ENCODE measurements around the gene SPEF1.

The SPEF1 gene

DNA sequence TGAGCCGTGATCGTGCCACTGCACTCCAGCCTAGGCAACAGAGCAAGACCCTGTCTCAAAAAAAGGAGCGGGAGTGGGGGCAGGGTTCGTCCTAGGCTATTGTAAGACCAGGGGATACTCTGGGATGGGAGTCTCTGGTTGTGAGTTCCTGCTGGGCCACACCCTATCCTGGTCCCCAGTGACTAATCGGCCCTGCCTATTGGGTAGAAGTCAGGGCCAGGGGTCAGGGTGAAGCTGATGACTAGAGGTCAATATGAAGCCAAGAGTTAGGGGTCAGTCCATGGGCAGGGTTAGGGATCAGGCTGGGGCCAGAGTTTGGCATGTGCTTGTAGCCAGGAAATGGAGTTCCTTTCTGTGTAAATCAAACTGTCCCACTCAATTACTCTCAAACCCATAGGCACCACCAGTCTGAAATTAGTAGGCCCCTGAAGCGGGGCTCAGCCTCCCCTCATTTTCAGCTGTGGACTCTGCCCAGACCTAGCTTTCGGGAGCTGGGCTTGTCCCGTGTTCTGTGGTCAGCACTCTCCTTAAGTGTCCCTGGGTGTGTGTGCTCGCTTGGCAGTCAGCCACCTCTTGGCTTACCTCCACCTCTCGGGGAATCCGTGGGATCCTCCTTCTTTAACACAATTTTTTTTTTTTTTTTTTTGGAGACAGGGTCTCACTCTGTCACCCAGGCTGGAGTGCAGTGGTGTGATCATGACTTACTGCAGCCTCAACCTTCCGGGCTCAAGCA lies 47.0 kb downstream of the SPEF1 start:
- POLR2A ChIA-PET = interaction anchor here (1.0 kb wide), 1 partner anchor 33 kb away, joined by 3 read pairs; the partner anchor contains the start of gene ADISSP
- no peak for DNase-seq (ENCODE audit: extremely low spot score)
- CTCF ChIA-PET = no interaction called here
- TF ChIP-seq FOXA1 (IDR thresholded peaks at IDR 0.05) = no peak

DNA sequence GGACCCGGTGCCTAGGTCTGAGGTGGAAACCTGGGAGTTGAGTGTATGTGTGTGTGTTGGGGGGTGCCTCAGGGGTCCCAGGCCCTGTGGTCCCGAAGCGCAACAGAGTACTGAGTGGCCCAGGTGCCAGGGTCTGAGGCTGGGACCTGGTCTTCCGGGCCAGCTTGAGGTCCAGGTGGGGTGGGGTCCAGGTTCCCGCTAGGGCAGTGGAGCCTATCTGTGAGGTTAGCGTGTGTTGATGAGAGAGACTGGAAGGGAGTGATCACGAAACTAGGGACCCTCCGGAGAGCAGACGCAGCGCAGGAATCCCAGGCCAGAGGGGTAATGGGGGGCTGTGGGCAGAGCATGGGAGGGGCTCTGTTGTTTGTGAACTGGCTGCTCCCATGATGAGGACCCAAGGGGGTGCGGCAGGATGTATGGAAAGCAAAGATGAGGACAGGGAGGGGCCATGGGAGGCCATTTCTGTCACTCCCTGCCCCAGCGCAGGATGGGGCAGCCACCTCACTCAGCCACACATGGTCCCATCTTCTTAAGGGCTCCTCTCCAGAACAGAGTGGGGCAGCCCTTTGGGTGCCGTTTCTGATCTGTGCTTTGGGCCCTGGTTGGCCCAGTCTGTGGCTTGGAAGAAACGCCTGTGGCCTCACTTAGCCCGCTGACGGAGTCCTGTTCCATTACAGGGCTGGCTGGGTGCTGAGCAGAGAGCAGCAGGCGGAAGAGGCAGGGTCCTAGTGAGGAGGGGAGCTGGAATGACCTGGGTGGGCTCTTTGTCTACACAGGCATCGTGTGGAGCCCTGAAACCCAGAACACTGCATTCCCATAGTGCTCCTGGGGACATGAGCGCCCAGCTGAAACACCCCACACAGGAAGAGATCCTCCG lies 47.9 kb downstream of the SPEF1 start:
- no peak for TF ChIP-seq SP1 (IDR thresholded peaks at IDR 0.05)
- no peak for TF ChIP-seq FOXA1 (IDR thresholded peaks at IDR 0.05)
- TF ChIP-seq TARDBP (IDR thresholded peaks at IDR 0.05) = no peak
- TF ChIP-seq ELF4 (IDR thresholded peaks at IDR 0.05) = no peak
- no peak for TF ChIP-seq BHLHE40 (IDR thresholded peaks at IDR 0.05; ENCODE audit: borderline replicate concordance)
- no peak for TF ChIP-seq ZNF384 (IDR thresholded peaks at IDR 0.05)
- TF ChIP-seq NFRKB (IDR thresholded peaks at IDR 0.05) = no peak
- TF ChIP-seq ARNT (IDR thresholded peaks at IDR 0.05) = no peak
- DNase-seq (ENCODE audit: extremely low spot score) = no peak
- CTCF ChIA-PET = interaction anchor here (0.7 kb wide), 1 partner anchor 8 kb away, joined by 3 read pairs; no protein-coding TSS in a partner anchor
- POLR2A ChIA-PET = interaction anchor here (1.0 kb wide), 1 partner anchor 34 kb away, joined by 3 read pairs; the partner anchor contains the start of gene ADISSP

DNA sequence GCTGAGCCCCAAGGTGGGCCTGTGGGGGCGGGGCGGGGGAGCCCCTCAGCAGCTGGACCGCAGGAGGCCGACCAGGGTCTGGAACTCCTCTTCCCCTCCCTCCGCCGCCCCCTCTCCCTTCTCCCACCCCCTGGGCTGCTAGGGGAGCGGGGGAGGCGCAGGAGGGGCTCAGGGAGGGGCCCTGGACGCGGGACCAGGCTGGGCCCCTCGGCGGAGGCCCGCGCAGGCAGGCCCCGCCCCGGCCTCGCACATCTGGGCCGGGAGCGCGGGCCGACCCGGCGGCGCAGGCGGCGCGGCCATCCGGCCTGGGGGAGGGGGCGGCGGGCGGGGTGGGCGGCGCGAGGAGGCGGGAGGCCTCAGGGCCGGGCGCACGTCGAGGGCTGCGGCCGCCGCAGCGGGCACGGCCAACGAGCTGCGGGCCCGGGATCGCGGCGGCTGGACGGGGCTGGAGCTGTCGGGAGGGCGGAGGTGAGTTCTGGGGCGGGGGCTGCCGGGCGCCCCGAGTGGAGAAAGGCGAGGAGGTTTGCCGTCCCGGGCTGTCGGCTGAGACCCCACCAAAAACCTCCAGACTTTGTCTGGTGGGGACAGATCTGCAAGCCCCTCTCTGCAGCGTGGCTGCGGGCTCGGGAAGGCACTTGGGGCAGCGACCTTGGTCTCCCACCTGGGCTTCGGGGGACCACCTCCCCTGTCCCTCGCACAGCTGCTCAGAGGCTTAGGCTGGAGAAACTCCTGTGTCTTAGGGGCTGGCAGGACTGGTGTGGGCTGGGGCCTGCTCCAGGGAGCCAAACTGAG lies 48.7 kb downstream of the SPEF1 start, which contains the start of gene HSPA12B:
Gene HSPA12B, plus strand, starts transcription at position 359 of the 792 bp plus-strand sequence. CDS start 5,990 bp downstream, outside the sequence.
- ChIA-PET POLR2A (interaction anchor here (1.3 kb wide), 1 partner anchor 35 kb away, joined by 3 read pairs; the partner anchor contains the start of gene ADISSP), CTCF (interaction anchor here (0.7 kb wide), 1 partner anchor 9 kb away, joined by 3 read pairs; no protein-coding TSS in a partner anchor)
- no peak for DNase-seq (ENCODE audit: extremely low spot score)
- TF ChIP-seq TARDBP (IDR thresholded peaks at IDR 0.05) (no peak), FOXK2 (IDR thresholded peaks at IDR 0.05) (no peak), L3MBTL2 (conservative IDR thresholded peaks at IDR 0.05) (no peak), HDGF (IDR thresholded peaks at IDR 0.05; ENCODE audit: borderline replicate concordance) (no peak), SUZ12 (IDR thresholded peaks at IDR 0.05) (no peak), LEF1 (IDR thresholded peaks at IDR 0.05; ENCODE audit: borderline replicate concordance) (no peak), ELF4 (IDR thresholded peaks at IDR 0.05) (no peak), NFRKB (IDR thresholded peaks at IDR 0.05) (no peak), CTBP1 (IDR thresholded peaks at IDR 0.05; ENCODE audit: borderline replicate concordance) (no peak), FOXM1 (IDR thresholded peaks at IDR 0.05; ENCODE audit: borderline replicate concordance) (no peak), FOXA1 (IDR thresholded peaks at IDR 0.05) (no peak), SP1 (IDR thresholded peaks at IDR 0.05) (no peak), ARNT (IDR thresholded peaks at IDR 0.05) (no peak), ZNF384 (IDR thresholded peaks at IDR 0.05) (no peak)
- TF ChIP-seq, protein P1, sequence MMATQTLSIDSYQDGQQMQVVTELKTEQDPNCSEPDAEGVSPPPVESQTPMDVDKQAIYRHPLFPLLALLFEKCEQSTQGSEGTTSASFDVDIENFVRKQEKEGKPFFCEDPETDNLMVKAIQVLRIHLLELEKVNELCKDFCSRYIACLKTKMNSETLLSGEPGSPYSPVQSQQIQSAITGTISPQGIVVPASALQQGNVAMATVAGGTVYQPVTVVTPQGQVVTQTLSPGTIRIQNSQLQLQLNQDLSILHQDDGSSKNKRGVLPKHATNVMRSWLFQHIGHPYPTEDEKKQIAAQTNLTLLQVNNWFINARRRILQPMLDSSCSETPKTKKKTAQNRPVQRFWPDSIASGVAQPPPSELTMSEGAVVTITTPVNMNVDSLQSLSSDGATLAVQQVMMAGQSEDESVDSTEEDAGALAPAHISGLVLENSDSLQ (IDR thresholded peaks at IDR 0.05) = no peak

DNA sequence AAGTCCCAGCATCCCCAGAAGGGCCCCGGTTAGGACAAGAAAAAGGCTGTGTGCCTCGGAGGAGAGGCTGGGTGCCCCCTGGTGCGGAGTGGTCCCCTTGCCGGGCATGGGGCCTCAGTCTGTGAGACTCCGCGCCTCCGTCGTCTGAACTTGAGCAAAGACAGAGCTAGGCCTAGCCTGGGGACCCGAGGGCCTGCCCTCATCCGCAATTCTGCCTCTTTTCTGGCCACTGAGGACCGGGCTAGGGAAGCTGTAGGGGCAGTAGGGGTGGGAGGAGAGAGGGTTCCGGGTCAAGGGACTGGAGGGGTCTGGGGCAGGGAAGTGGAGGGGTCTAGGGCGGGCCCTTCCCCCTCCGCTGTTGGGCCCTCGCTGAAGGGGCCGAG lies 49.3 kb downstream of the SPEF1 start:
- TF ChIP-seq ELF4 (IDR thresholded peaks at IDR 0.05) (no peak), ZNF384 (IDR thresholded peaks at IDR 0.05) (no peak), NFRKB (IDR thresholded peaks at IDR 0.05) (no peak), SUZ12 (IDR thresholded peaks at IDR 0.05) (no peak), HDGF (IDR thresholded peaks at IDR 0.05; ENCODE audit: borderline replicate concordance) (no peak)
- CTCF ChIA-PET = interaction anchor here (0.8 kb wide), 1 partner anchor 21 kb away, joined by 3 read pairs; no protein-coding TSS in a partner anchor
- POLR2A ChIA-PET = interaction anchor here (1.3 kb wide), 1 partner anchor 36 kb away, joined by 3 read pairs; the partner anchor contains the start of gene ADISSP
- DNase-seq (ENCODE audit: extremely low spot score) = no peak

DNA sequence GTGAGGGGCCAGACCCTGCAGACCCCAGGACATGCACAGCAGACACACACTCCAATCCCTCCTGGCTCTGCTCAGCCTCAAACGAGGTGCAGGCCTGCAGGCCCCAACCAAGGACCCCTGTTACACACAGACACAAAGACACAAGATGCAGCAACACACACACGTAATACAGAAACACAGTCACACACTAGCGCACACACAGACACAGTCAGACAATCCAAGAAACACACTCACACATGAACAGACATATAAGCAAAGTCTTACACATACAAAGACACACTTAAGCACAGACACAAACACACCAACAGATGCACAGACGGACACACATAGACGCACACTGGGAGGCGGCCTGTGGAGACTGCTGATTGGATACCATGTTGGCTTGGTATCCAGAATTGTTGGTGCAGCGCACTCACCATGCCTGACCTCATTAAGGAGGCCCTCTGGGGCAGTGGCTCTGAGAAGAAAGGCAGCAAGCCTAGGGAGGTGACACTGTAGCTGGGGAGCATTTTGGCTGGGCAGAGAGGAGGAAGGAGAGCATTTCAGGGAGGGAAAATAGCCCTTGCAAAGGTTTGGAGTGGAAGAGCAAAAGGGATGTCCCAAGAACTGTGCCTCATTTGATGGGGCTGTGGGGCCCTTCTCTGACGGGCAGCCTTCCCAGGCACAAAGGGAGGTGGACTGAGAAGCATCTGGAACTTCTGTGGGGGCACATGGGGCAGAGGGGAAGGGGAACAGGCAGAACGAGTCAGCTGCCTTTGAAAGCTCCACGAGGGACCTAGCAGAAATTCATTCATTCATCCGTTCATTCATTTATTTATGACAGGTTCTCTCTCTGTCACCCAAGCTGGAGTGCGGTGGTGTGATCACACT lies 50.2 kb downstream of the SPEF1 start:
- no peak for DNase-seq (ENCODE audit: extremely low spot score)
- POLR2A ChIA-PET = interaction anchor here (1.3 kb wide), 1 partner anchor 37 kb away, joined by 3 read pairs; the partner anchor contains the start of gene ADISSP
- CTCF ChIA-PET = interaction anchor here (0.8 to 1.9 kb wide), 2 partner anchors 20 kb away, joined by 3 to 4 read pairs; no protein-coding TSS in a partner anchor
- no peak for TF ChIP-seq L3MBTL2 (conservative IDR thresholded peaks at IDR 0.05)
- TF ChIP-seq CTBP1 (IDR thresholded peaks at IDR 0.05; ENCODE audit: borderline replicate concordance) = no peak
- TF ChIP-seq NFRKB (IDR thresholded peaks at IDR 0.05) = no peak
- no peak for TF ChIP-seq ZNF384 (IDR thresholded peaks at IDR 0.05)
- TF ChIP-seq, protein P1 (IDR thresholded peaks at IDR 0.05) = no peak
- TF ChIP-seq LEF1 (IDR thresholded peaks at IDR 0.05; ENCODE audit: borderline replicate concordance) = no peak
- no peak for TF ChIP-seq ELF4 (IDR thresholded peaks at IDR 0.05)
- TF ChIP-seq TARDBP (IDR thresholded peaks at IDR 0.05) = no peak
- TF ChIP-seq BHLHE40 (IDR thresholded peaks at IDR 0.05; ENCODE audit: borderline replicate concordance) = no peak
- TF ChIP-seq FOXM1 (IDR thresholded peaks at IDR 0.05; ENCODE audit: borderline replicate concordance) = no peak
- TF ChIP-seq SP1 (IDR thresholded peaks at IDR 0.05) = no peak
- no peak for TF ChIP-seq FOXA1 (IDR thresholded peaks at IDR 0.05)
- no peak for TF ChIP-seq HDGF (IDR thresholded peaks at IDR 0.05; ENCODE audit: borderline replicate concordance)
- TF ChIP-seq ARNT (IDR thresholded peaks at IDR 0.05) = no peak
- no peak for TF ChIP-seq FOXK2 (IDR thresholded peaks at IDR 0.05)
- no peak for TF ChIP-seq SUZ12 (IDR thresholded peaks at IDR 0.05)
